HG02981 (cell line): Measurements from ENCODE around the gene NLRP8.
"Not testable (repeated sequence)": the region's sequence is repeated elsewhere in the genome, so short reads cannot be mapped to it uniquely, and the experiment has no call there.

ENCODE experiments used
- ATAC-seq: cut with Tn5 transposase; IDR thresholded peaks from one replicate; pipeline ENCODE4 v1.9.1; 2021; ENCODE audit warnings: mild to moderate bottlenecking, moderate library complexity; ENCODE audit not compliant: unreplicated experiment

The NLRP8 gene

GRCh38 chr19:55947532-55947931 is at the start of gene NLRP8:
Gene NLRP8 (plus strand): TSS chr19:55947832.
- no peak for ATAC-seq

- no peak for ATAC-seq
Observed at GRCh38 chr19:55898911-55899310, 48.7 kb upstream of the NLRP8 start.

GRCh38 chr19:55901369-55902079 is 46.1 kb upstream of the NLRP8 start:
- ATAC-seq = no peak

- no peak for ATAC-seq
Observed at GRCh38 chr19:55902080-55902751, 45.4 kb upstream of the NLRP8 start.

- ATAC-seq = no peak
Observed at GRCh38 chr19:55907286-55907685, 40.3 kb upstream of the NLRP8 start.

GRCh38 chr19:55907746-55908145 is 39.9 kb upstream of the NLRP8 start:
- no peak for ATAC-seq

- no peak for ATAC-seq
Observed at GRCh38 chr19:55909801-55910200, 37.8 kb upstream of the NLRP8 start.

GRCh38 chr19:55912916-55913315 is 34.7 kb upstream of the NLRP8 start:
- no peak for ATAC-seq

- no peak for ATAC-seq
Observed at GRCh38 chr19:55913643-55914268, 33.9 kb upstream of the NLRP8 start.

GRCh38 chr19:55923556-55923955 is 24.1 kb upstream of the NLRP8 start:
- no peak for ATAC-seq

- ATAC-seq = no peak
Observed at GRCh38 chr19:55927991-55928390, 19.6 kb upstream of the NLRP8 start.

- not testable (repeated sequence) for ATAC-seq
Observed at GRCh38 chr19:55929258-55929657, 18.4 kb upstream of the NLRP8 start.

- no peak for ATAC-seq
Observed at GRCh38 chr19:55930996-55931515, 16.6 kb upstream of the NLRP8 start.

- no peak for ATAC-seq
Observed at GRCh38 chr19:55931936-55932386, 15.7 kb upstream of the NLRP8 start, which contains the start of gene NLRP13. Gene NLRP13 (minus strand): TSS chr19:55932336. CDS start chr19:55932311, 25 bp downstream.

- no peak for ATAC-seq
Observed at GRCh38 chr19:55935206-55935605, 12.4 kb upstream of the NLRP8 start.

- no peak for ATAC-seq
Observed at GRCh38 chr19:55939206-55939605, 8.4 kb upstream of the NLRP8 start.

GRCh38 chr19:55940306-55940705 is 7.3 kb upstream of the NLRP8 start:
- no peak for ATAC-seq

- not testable (repeated sequence) for ATAC-seq
Observed at GRCh38 chr19:55950566-55950965, 2.9 kb downstream of the NLRP8 start.

GRCh38 chr19:55956431-55956830 is 8.8 kb downstream of the NLRP8 start:
- ATAC-seq = no peak

GRCh38 chr19:55958356-55958755 is 10.7 kb downstream of the NLRP8 start:
- no peak for ATAC-seq

- no peak for ATAC-seq
Observed at GRCh38 chr19:55959996-55960675, 12.5 kb downstream of the NLRP8 start.
